Measurements from ENCODE around the gene DNAI1. TPM values are rescaled to one million over a fixed set of nuclear protein-coding genes. Genes with fewer than 3 reads are reported as not detected.

DNAI1 gene
- total and polyA plus RNA-seq, 2 of the 13 experiments (the other 11 are each of a cell fraction or from before 2014, with no cell fraction given) = not detected

DNA sequence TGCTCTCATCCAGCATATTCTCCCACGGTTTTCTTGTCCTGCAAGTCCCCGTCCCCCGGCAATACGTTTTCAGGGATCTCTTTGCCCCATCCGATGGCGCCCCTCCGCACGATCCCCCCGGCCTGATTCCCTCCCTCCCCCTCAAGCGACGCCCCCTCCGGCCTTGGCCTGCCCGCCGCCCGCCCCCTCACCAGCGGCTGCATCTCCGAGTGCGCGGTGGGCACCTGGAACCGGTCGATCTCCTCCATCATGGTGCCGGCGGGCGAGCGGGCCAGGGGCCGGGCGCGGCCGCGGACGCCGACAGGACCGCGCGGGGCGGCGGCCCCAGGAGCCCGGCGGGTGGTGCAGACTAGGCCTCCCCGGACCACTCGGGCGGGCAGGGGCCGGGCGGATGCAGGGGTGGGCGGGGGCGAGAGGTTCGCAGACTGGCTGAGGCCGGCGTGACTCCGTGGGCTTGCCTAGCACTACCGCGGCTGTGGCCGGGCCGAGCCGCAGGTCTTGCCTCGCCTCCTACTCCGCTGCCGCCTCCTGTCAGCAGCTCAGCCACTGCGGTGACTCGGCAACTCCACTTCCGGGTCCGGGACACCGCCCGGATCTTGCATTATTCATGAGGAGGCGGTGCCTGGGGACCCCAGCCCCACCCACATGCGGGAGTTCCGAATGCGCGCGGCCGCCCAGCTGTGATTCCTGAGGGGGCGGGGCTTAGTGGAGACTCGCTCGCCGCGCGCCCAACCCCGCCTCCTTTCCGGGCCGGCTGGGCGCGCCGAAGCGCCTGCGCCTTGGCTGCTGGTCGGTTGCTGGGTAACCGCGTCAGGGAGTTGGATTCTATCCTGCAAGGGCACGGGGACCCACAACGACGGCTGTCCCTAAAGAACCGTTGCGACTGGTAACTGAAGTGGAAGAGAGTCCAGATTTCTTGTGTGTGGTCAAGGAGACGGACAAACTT, at the start of gene DNAI1, which contains the start of gene FAM219A (continued):
- TF ChIP-seq, protein P1, sequence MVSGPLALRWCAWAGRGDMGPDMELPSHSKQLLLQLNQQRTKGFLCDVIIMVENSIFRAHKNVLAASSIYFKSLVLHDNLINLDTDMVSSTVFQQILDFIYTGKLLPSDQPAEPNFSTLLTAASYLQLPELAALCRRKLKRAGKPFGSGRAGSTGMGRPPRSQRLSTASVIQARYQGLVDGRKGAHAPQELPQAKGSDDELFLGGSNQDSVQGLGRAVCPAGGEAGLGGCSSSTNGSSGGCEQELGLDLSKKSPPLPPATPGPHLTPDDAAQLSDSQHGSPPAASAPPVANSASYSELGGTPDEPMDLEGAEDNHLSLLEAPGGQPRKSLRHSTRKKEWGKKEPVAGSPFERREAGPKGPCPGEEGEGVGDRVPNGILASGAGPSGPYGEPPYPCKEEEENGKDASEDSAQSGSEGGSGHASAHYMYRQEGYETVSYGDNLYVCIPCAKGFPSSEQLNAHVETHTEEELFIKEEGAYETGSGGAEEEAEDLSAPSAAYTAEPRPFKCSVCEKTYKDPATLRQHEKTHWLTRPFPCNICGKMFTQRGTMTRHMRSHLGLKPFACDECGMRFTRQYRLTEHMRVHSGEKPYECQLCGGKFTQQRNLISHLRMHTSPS (CRISPR knock-in tag; IDR thresholded peaks at IDR 0.05; ENCODE audit: low read depth) = no peak
- TF ChIP-seq RBAK (CRISPR knock-in tag; IDR thresholded peaks at IDR 0.05) = no peak
- TF ChIP-seq, protein P2, sequence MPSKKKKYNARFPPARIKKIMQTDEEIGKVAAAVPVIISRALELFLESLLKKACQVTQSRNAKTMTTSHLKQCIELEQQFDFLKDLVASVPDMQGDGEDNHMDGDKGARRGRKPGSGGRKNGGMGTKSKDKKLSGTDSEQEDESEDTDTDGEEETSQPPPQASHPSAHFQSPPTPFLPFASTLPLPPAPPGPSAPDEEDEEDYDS (CRISPR knock-in tag; IDR thresholded peaks at IDR 0.05) = peak; percentile 82
- TF ChIP-seq, protein P3, sequence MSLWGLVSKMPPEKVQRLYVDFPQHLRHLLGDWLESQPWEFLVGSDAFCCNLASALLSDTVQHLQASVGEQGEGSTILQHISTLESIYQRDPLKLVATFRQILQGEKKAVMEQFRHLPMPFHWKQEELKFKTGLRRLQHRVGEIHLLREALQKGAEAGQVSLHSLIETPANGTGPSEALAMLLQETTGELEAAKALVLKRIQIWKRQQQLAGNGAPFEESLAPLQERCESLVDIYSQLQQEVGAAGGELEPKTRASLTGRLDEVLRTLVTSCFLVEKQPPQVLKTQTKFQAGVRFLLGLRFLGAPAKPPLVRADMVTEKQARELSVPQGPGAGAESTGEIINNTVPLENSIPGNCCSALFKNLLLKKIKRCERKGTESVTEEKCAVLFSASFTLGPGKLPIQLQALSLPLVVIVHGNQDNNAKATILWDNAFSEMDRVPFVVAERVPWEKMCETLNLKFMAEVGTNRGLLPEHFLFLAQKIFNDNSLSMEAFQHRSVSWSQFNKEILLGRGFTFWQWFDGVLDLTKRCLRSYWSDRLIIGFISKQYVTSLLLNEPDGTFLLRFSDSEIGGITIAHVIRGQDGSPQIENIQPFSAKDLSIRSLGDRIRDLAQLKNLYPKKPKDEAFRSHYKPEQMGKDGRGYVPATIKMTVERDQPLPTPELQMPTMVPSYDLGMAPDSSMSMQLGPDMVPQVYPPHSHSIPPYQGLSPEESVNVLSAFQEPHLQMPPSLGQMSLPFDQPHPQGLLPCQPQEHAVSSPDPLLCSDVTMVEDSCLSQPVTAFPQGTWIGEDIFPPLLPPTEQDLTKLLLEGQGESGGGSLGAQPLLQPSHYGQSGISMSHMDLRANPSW (CRISPR knock-in tag; IDR thresholded peaks at IDR 0.05; ENCODE audit: borderline replicate concordance) = no peak
- no peak for TF ChIP-seq HMG20A (CRISPR knock-in tag; IDR thresholded peaks at IDR 0.05; ENCODE audit: borderline replicate concordance)
- no peak for TF ChIP-seq ZNF547 (CRISPR knock-in tag; IDR thresholded peaks at IDR 0.05)
- TF ChIP-seq ZNF143 (CRISPR knock-in tag; IDR thresholded peaks at IDR 0.05) = no peak
- TF ChIP-seq MYNN (CRISPR knock-in tag; IDR thresholded peaks at IDR 0.05; ENCODE audit: low read depth) = no peak
- TF ChIP-seq, protein P4, sequence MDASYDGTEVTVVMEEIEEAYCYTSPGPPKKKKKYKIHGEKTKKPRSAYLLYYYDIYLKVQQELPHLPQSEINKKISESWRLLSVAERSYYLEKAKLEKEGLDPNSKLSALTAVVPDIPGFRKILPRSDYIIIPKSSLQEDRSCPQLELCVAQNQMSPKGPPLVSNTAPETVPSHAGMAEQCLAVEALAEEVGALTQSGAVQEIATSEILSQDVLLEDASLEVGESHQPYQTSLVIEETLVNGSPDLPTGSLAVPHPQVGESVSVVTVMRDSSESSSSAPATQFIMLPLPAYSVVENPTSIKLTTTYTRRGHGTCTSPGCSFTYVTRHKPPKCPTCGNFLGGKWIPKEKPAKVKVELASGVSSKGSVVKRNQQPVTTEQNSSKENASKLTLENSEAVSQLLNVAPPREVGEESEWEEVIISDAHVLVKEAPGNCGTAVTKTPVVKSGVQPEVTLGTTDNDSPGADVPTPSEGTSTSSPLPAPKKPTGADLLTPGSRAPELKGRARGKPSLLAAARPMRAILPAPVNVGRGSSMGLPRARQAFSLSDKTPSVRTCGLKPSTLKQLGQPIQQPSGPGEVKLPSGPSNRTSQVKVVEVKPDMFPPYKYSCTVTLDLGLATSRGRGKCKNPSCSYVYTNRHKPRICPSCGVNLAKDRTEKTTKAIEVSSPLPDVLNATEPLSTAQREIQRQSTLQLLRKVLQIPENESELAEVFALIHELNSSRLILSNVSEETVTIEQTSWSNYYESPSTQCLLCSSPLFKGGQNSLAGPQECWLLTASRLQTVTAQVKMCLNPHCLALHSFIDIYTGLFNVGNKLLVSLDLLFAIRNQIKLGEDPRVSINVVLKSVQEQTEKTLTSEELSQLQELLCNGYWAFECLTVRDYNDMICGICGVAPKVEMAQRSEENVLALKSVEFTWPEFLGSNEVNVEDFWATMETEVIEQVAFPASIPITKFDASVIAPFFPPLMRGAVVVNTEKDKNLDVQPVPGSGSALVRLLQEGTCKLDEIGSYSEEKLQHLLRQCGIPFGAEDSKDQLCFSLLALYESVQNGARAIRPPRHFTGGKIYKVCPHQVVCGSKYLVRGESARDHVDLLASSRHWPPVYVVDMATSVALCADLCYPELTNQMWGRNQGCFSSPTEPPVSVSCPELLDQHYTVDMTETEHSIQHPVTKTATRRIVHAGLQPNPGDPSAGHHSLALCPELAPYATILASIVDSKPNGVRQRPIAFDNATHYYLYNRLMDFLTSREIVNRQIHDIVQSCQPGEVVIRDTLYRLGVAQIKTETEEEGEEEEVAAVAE (CRISPR knock-in tag; IDR thresholded peaks at IDR 0.05; ENCODE audit: borderline replicate concordance) = 0 out of 2 replicates have a peak, but pooled peaks have one; percentile 23
- TF ChIP-seq TCF12 (IDR thresholded peaks at IDR 0.05) = no peak
- TF ChIP-seq TCF12 (CRISPR knock-in tag; IDR thresholded peaks at IDR 0.05) = no peak
- no peak for TF ChIP-seq NFATC3 (CRISPR knock-in tag; IDR thresholded peaks at IDR 0.05)
- TF ChIP-seq HNRNPLL (IDR thresholded peaks at IDR 0.05; ENCODE audit: low read depth, low read length, poor library complexity, severe bottlenecking) = peak; percentile 86
- no peak for TF ChIP-seq ZNF713 (CRISPR knock-in tag; IDR thresholded peaks at IDR 0.05)
- no peak for TF ChIP-seq MED1 (CRISPR knock-in tag; IDR thresholded peaks at IDR 0.05)
- TF ChIP-seq ZNF30 (CRISPR knock-in tag; IDR thresholded peaks at IDR 0.05) = no peak
- TF ChIP-seq ARNT (IDR thresholded peaks at IDR 0.05) = no peak
- TF ChIP-seq ZNF850 (CRISPR knock-in tag; conservative IDR thresholded peaks at IDR 0.05) = no peak
- no peak for TF ChIP-seq KLF11 (CRISPR knock-in tag; IDR thresholded peaks at IDR 0.05)
- no peak for TF ChIP-seq ASH2L (IDR thresholded peaks at IDR 0.05; ENCODE audit: insufficient read length, low read depth, low read length)

Data from HepG2 (cell line).